Measurements from ENCODE around the gene TIGD3. TPM values are rescaled to one million over a fixed set of nuclear protein-coding genes. Genes with fewer than 3 reads are reported as not detected.

Gene TIGD3
- total and polyA plus RNA-seq, 9 of the 15 experiments (the other 6 are each of a cell fraction or from before 2014, with no cell fraction given): 0.06 to 1.3 (median 0.56) TPM

- Histone ChIP-seq H3K79me2 (ENCODE audit: control insufficient read depth, insufficient read depth, low read length) (peaks cover 6% of the 10 kb centered on the region; the same call in 2 of the 3 replicates), H3K4me2 (ENCODE audit: insufficient read depth, low read length) (no peak overlapping the region), H4K20me1 (replicated peaks; ENCODE audit: control insufficient read depth, insufficient read depth, low read length) (no peaks in the 10 kb centered on the region), H3K36me3 (ENCODE audit: control insufficient read depth, insufficient read depth, low read length) (no peaks in the 10 kb centered on the region), H3K4me1 (replicated peaks in 1 of 2; ENCODE audit: control insufficient read depth in 2 of 2, insufficient read depth in 2 of 2, low read length in 2 of 2) (peaks cover 27% of the 10 kb centered on the region in 2 experiments; a peak in 4 of 5 replicates), H3K9me1 (ENCODE audit: control insufficient read depth, insufficient read depth, low read length) (no peaks in the 10 kb centered on the region), H3K27ac (ENCODE audit: extremely low read depth, low read depth, low read length) (no peak overlapping the region), H3K9me3 (replicated peaks; ENCODE audit: control insufficient read depth, insufficient read depth, low read depth, low read length) (no peaks in the 10 kb centered on the region), H2AFZ (ENCODE audit: low read depth, low read length) (no peak overlapping the region; the same call in 1 of the 2 replicates), H3K4me3 (no peak overlapping the region), H3K27me3 (ENCODE audit: control insufficient read depth in 2 of 2, insufficient read depth in 2 of 2, low read length in 2 of 2) (no peaks in the 10 kb centered on the region), H3K9ac (ENCODE audit: insufficient read depth in 1 of 2, low read depth in 2 of 2, low read length in 2 of 2) (no peak overlapping the region)
- BruUV-seq (replicated peaks): no TSS peak
- no peak for ATAC-seq
- no peak for FAIRE-seq
- 67% methylated on average over 3 of the region's 3 CpGs for WGBS (ENCODE audit: insufficient coverage, low coverage, missing lambda C conversion rate)
- no peak for DNase-seq (ENCODE audit: extremely low read depth in 1 of 4, low spot score in 3 of 4)
- TF ChIP-seq ZC3H4 (CRISPR knock-in tag; IDR thresholded peaks at IDR 0.05; ENCODE audit: borderline replicate concordance): no peak
- no peak for TF ChIP-seq ZNF24 (IDR thresholded peaks at IDR 0.05)
- TF ChIP-seq JUNB (CRISPR knock-in tag; conservative IDR thresholded peaks at IDR 0.05): no peak
- TF ChIP-seq CEBPG (CRISPR knock-in tag; IDR thresholded peaks at IDR 0.05): peak; percentile 56
- TF ChIP-seq CEBPG (tag; conservative IDR thresholded peaks at IDR 0.05 in 1 of 2, IDR thresholded peaks at IDR 0.05 in 1 of 2): peak in 1 of 2 experiments; percentile 59; a peak in 2 of 4 replicates
- no peak for TF ChIP-seq YY1 (IDR thresholded peaks at IDR 0.05; ENCODE audit: borderline replicate concordance in 1 of 3, control insufficient read depth in 1 of 3, extremely low read depth in 1 of 3, insufficient read depth in 3 of 3, insufficient read length in 1 of 3, insufficient replicate concordance in 2 of 3, low read depth in 1 of 3, low read length in 2 of 3)
- no peak for TF ChIP-seq PCBP2 (IDR thresholded peaks at IDR 0.05; ENCODE audit: low read depth, low read length, poor library complexity, severe bottlenecking)
- no peak for TF ChIP-seq SRSF1 (IDR thresholded peaks at IDR 0.05; ENCODE audit: low read depth, low read length)
- no peak for TF ChIP-seq NFXL1 (CRISPR knock-in tag; IDR thresholded peaks at IDR 0.05)
- no peak for TF ChIP-seq ZNF280B (CRISPR knock-in tag; IDR thresholded peaks at IDR 0.05)
- TF ChIP-seq CEBPB (tag; IDR thresholded peaks at IDR 0.05): peak; percentile 64
- intact Hi-C loops (cut with micrococcal nuclease): no loop called here
- in situ Hi-C loops (cut with MboI): no loop called here
- ChIA-PET POLR2A (interaction anchor here (1.6 kb wide), 1 partner anchor 59 kb away, joined by 7 read pairs; the partner anchor contains the start of gene NEAT1), CTCF (ENCODE audit: low intra/inter-chr PET ratio) (no interaction called here)
Observed at GRCh38 chr11:65363770-65364169, 9.2 kb downstream of the TIGD3 start.
